SKM-1 treated with dmso at 0.1 percent for 144 hours (cell line): ENCODE data around the gene PLBD1.

Experiments
- DNase-seq: peaks from one replicate; lab custom pipeline; 2025; ENCODE audit not compliant: unreplicated experiment; lab: John Stamatoyannopoulos, UW

Gene PLBD1, protein sequence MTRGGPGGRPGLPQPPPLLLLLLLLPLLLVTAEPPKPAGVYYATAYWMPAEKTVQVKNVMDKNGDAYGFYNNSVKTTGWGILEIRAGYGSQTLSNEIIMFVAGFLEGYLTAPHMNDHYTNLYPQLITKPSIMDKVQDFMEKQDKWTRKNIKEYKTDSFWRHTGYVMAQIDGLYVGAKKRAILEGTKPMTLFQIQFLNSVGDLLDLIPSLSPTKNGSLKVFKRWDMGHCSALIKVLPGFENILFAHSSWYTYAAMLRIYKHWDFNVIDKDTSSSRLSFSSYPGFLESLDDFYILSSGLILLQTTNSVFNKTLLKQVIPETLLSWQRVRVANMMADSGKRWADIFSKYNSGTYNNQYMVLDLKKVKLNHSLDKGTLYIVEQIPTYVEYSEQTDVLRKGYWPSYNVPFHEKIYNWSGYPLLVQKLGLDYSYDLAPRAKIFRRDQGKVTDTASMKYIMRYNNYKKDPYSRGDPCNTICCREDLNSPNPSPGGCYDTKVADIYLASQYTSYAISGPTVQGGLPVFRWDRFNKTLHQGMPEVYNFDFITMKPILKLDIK

DNA sequence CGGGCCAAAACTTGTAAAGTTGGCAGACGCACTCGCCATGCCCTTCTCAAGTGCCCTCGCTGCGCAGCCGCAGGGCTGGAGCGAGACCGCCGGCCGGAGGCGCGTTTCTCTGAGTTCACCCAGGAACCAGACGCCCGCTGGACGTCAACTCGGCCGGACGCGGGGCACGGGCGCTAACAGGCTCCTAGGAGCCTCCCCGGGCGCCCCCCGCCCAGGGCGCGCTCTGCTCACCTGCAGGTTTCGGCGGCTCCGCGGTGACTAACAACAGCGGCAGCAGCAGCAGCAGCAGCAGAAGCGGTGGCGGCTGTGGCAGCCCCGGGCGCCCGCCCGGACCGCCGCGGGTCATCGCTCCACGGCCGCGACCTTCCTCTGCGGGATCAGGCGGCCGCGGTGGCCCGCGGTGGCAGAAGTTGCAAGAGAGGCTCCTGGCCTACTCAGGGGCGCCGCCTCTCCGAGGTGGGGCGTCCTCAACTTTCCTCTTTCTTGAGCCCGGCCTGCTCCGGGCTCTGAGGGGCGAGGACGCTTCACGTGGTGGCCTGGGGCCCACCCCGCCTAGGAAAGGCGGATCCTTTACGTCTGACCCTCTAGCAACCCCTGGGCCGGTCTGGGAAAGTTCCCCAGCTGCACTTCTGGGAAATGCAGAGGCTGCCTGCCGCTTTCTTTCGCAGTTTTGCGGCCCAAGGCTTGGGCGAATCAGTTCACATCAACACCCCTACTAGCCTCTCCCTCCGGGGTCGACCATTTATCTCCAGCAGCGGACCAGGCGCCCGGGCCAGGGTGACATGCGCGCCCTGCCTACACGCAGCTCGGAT lies at the start of gene PLBD1:
TSS of gene PLBD1 (minus strand) at position 533 of the 812 bp plus-strand sequence. CDS start at position 346, 187 bp downstream.
- no peak for DNase-seq

DNA sequence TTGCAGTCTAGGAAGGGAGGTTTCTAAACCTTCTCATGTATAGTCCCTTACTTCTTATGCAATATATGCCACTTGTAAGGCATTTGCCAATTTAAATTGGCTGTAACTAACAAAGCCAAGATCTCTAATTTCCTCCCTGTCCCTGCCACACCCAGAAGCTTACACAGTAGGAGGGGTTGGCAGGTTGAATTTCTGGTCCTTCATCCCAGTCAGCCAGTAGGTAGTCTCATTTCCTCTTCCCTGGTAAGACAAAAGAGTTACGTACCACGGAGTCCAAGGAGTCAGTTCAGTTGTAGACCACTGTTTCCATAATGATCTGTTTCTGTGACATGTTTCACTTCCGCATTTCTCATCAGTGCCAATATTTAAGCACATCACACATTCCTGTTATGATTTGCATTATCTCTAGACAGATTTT lies 47.0 kb upstream of the PLBD1 start:
- peak; percentile 42 for DNase-seq

DNA sequence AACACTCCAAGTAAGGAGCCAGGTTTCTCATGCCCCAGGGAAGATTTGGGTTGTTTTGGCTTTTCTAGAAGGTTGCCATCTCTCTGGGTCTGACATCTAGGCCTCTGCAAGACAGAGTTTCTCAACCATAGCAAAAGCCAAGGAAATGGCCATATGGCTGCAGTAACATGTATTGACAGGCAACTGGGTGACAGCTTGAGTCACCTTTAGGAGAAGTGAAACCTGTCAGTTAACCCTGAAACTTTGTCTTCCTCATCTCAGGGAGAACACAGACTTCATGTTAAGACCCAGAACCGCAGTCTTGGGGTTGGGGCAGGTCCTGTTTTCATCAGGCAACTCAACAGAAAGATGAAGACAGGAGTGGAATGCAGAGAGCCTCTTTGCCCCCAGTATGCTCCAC lies 46.0 kb upstream of the PLBD1 start:
- DNase-seq: peak; percentile 10

DNA sequence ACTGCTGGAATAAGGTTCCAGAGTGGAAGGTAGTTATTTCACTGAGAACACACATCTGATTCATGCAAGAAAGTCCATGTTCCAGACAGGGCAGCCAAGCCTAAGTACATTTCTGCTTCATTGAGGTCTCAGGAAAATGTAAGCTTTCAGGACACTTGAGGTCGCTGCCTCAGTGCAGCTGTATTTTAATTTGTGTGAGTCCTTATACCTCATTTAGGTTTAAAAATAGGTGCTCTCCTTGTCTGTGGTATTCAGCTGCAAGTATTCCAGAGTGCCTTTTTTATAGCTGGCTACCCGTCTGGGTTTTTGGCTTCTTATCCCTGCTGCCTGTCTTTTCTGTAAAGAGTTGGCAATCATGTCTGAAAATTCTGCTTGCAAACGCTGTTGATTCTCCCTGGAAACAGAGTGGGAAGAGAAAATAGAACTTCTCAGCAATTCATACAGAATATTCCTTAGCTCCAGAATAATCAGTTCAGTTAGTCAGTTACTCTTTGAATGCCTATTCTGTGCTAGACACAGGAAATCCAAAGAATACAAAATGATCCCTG lies 45.3 kb upstream of the PLBD1 start:
- DNase-seq: no peak

DNA sequence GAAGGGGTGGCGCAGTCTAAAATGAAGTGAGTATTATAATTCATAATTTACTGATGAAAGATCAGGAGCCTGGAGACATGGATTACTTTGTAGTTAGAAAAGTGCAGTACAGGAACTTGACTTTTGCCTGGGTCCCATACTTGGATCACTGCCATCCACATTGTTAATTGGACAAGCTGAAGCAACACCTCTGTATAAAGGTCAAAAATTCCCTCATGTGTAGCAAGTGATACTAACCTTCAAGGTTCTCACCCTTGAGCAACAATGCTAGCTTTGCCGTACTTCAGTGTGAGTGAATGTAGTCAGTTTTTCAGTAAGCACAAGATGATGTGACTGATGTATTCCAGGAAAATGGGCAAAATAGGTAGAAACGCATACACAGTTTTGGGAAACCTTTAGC lies 44.6 kb upstream of the PLBD1 start:
- DNase-seq: no peak

DNA sequence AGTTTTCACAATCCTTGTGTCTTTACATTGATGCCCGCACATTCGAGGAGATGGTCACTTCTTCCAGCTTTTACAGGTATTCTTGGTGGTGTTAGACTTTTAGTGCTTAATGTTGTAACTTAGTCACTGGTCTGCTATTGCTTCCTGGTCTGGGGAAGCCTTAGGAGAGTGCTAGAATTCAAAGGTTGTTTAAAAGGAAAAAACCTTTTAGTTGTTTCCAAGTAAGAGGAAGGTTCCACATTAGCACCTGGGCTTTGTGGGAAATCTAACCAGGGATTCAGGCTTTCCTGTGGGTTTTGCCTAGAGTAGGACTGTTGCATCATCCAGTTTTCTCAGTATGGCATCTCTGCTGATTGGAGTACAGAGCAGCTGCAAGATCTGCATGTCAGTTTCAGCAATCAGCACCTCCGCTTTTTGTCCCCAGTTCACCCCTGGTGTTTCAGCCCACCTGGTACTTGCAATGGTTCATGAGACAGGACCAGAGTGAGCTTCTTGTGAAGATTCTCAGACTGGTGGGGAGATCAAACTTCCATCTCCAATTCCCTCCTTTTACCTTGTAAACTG lies 44.0 kb upstream of the PLBD1 start:
- DNase-seq: no peak

DNA sequence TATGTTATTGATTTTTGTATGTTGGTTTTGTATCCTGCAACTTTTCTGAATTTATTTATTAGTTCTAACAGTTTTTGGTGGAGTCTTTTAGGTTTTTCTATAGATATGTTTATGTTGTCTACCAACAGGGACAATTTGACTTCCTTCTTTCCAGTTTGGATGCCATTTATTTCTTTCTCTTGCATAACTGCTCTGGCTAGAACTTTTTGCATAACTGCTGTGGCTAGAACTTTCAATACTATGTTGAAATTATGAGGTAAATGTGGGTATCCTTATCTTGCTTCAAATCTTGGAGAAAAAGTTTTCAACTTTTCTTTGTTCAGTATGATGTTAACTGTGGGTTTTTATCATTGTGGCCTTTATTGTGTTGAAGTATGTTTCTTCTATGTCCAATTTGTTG lies 39.9 kb upstream of the PLBD1 start:
- peak; percentile 63 for DNase-seq

DNA sequence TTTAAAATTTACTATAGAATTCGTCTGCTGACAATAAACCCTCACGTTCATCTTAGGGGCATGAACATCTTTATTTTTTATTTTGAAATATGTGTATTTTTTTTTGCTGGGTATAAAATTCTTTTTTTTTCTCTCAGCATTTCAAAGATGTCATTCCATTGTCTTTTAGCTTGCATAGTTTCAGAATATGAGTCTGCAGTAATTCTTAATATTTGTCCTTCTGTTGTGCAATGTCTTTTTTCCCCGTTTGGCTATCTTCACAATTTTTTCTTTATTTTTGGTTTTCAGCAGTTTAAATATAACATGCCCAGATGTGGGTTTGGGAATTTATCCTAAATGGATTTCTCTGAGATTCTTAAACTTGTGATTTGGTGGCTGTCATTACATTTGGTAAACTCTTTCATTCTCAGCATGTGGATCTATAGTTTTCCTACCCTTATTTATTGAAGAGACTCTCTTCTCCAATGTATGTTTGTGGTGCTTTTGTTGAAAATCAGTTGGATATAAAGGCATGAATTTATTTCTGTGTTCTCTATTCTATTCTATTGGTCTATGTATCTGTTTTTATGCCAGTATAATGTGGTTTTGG lies 37.8 kb upstream of the PLBD1 start:
- no peak for DNase-seq

DNA sequence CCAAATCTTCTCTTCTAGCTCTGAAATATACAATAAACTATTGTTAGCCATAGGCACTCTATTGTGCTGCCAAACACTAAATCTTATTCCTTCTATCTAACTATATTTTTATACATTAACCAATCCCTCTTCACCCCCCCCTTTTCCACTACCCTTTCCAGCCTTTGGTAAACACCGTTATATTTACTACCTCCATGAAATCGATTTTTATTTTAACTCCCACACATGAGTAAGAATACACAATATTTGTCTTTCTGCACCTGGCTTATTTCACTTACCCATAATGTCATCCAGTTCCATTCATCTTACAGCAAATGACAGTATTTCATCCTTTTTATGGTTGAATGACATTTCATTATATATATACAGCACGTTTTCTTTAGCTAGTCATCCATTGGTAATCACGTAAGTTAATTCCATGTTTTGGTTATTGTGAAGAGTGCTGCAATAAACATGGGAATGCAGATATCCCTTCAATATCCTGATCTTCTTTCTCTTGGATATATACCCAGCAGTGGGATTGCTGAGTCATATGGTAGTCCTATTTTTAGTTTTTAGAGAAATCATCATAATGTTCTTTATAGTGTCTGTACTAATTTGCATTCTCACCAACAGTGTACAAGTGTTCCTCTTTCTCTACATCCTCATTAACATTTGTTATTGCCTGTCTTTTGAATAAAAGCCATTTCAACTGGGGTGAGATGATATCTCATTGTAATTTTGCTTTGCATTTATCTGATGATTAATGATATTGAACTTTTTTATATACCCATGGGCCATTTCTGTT lies 34.2 kb upstream of the PLBD1 start:
- no peak for DNase-seq

DNA sequence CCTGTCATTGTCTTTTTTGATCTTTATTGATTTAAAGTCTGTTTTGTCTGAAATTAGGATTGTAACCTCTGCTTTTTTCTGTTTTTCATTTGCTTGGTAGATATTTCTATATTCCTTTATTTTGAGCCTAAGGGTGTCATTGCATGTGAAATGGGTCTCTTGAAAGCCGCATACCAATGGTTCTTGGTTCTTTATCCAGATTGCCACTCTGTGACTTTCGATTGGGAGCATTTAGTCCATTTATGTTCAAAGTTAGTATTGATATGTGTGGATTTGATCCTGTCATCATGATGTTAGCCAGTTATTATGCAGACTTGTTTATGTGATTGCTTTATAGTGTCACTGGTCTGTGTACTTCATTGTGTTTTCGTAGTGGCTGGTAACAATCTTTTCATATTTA lies 29.8 kb upstream of the PLBD1 start:
- DNase-seq: no peak

DNA sequence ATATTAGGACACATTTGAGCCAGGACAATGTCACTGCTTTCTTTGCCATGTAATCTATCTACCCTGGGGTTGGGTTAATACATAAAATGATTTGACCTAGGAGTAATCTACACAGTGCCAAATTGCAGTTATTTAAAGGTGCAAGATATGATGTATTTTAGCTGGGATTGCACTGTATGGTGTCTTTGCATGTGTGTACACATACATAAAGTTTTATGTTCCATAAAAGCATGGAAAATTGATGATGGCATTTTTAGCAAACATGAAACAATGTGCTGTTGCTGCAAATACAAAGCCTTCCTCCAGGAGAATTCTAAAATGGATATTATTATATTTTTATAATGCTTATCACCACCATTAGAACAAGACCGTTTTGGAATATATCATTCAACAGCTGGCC lies 24.0 kb upstream of the PLBD1 start:
- DNase-seq: no peak

DNA sequence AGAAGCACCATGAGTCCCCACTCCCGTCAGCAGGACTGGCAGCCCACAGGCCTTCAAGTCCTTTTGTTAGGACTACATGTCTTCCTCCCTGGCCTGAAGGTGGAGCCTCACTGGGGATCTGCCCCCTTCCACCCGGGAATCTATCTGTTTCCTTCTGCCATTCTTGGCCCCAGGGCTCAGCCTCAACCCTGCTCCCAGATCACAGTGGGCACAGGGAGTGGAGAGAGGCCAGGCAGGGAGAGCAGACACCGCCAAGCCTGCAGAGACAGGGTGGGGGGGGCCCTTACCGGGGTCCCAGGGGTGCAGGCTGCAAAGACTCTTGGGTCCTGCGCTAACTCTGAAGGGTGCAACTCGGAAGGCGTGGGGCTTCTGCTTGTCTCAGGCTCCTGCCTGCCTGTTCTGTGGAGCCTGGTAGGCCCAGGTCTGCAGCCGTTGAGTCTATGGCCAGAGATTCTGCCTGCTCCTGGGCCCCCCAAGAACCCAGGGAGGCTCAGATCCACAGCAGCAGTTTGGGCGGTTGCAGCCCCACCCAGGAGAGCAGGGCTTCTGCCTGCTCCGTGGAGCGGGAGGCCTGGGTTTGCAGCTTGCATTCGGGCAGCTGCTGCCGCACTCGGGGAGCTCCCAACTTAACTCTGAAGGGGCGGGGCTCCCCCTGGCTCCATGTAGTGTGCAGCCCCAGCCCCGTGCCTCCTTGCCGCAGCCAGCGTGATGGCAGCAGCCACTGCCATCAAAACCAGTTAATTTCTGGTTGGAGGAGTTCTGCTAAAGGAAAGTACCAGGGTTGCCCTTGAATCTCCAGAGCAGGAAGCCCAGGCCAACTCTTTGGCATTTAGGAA lies 21.7 kb upstream of the PLBD1 start:
- DNase-seq: no peak

DNA sequence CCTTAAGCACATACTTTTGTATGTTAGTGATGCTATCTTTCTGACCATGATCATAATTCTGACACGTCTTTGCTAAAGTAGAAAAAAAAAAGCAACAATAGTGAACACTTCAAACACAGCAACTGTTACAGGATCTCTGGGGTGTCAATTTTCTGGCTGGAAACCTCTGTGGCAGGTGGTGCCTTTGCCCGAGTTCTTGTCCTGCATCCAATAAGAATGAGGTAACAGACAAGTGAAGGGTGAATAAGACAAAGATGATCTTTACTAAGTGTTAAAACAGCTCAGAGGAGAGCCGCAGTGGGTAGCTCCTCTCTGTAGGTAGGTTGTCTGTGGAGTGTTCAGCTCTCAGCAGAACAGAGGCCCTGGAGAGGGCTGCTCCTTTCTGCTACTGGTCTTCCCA lies 20.9 kb upstream of the PLBD1 start:
- no peak for DNase-seq

DNA sequence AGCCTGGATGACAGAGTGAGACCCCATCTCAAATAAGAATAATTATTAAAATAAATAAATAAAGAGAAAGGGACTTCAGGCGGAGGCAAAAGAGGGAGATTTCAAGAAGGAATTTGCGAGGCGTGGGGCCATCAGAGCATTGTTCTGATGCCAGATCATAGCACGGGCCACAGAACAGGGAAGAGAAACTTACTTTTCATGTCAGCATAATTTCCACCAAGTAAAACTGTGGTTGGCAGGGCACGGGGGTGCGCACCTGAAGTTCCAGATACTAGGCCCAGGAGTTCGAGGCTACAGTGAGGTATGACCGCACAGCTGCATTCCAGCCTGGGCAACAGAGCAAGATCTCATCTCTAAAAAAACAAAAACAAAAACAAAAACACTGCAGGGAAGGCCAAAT lies 11.0 kb upstream of the PLBD1 start:
- no peak for DNase-seq

DNA sequence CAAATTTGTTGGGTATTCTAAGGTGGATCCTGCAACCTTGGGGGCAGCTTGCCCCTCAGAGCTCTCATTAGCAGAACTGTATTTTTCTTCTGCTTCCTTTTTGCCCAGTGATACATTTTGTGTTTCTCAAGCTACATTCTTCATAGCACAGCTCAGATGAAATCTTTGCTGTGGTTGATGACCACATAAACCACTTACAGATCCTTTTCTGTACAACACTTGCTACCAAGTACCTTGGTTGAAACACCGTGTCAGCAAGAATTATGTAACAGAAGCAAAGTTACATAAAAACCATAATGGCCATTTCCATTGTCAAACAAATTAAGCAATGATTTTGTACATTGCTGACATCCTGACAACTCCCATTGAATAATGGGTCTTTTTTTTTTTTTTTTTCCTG lies 9.7 kb upstream of the PLBD1 start:
- peak; percentile 46 for DNase-seq

DNA sequence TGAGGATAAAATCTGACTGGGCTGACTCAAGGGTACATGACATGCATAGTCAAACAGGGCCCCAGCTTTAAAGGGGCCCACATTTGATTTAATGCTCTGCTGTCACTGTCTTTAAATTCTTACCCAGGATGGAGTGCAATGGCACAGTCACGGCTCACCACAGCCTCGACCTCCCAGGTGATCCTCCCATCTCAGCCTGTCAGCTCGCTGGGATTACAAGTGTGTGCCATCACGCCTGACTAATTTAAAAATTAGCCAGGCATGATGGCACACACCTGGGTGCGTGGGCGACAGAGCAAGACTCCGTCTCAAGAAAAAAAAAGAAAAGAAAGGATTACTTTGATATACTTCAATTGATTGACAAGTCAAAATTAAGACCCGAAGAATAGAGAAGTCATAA lies 9.2 kb upstream of the PLBD1 start:
- no peak for DNase-seq

DNA sequence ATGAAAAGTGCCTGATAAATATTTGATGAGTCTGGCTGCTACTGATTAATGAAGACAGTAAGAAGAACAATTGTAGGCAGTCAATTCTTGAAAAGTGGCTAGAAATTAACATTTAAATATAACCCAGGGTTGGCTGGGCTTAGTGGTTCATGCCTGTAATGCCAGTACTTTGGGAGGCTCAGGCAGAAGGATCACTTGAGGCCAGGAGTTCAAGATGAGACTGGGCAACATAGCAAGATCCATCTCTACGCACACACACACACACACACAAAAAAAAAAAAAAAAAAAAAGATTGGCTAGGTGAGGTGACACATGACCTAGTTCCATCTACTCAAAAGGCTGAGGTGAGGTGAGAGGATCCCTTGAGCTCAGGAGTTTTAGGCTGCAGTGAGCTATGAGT lies 7.9 kb upstream of the PLBD1 start:
- DNase-seq: no peak

DNA sequence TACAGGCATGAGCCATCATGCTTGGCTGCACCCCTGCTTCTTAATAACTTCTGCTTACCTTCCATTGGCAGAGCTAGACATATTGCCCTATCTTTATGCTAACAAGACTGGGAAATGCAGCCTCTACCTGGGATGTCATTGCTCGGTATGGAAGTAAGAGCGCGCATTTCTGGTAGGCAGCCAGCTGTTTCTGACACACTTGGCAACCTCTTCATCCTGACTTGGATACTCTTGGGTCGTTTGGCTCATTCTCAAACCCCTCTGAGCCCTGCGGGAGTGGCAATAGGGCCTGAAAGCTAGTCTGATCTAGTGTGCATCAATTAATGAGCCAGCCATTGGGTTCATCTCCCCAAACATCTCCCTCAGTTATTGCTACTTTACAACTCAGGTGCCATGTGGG lies 5.4 kb upstream of the PLBD1 start:
- no peak for DNase-seq

DNA sequence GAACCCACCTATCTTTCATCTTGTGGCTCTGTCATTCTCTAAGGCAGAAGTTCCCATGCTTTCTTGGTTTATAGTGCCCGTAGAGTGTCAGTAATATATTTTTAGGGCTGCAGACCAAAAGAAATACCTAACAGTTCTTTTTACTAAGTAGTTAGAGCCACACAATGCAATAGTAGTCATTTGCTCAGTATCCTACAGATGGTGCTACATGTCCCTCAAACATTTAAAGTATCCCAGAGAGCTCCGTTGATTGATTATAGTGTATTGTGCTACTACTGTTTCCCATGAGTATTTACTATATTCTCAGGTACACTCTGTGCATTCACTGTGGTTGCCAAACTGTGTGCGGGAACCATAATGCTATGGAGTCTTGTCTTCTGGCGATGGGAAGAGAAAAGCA lies 4.7 kb upstream of the PLBD1 start:
- DNase-seq: no peak
